ENCODE data around the gene SUPT4H1. TPM values are rescaled to one million over a fixed set of nuclear protein-coding genes. Genes with fewer than 3 reads are reported as not detected.

SUPT4H1 gene
- total and polyA plus RNA-seq, 9 of the 15 experiments (the other 6 are each of a cell fraction or from before 2014, with no cell fraction given) = 62.1 to 320 (median 117) TPM

DNA sequence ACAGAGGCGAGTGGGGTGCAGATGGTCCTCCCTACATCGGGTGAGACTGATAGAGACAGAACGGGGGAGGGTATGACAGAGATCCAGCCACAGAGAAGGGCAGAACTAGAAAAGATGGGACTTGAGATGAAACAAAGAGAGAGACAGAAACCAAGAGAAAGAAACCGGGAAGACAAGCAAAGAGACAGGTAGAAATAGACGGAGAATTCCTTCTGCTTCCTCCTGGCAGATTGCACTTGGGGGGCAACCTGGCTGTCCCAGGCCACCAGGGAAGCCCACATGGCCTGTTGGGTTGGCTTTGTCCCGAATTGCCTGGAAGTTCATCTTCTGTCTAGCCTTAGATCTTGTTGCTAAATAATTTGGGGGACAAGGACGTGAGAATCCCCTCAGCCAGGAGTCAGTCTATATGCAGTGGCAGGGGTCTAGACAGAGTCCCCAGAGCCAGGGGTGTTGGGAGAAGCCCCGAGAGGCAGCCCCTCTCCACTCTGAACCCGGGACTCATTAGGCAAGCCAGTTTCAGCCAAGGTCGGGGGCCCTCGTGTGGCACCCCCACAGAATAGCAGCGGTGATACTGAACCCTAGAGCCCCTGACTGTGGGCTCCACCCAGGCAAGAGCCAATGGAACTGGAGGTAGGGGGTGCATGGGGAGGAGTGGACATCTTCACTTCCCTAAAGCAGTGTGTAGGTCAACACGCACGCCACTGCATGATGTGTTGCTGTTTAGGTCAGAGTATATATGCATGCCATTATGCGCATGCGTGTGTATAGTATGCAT lies 22.8 kb downstream of the SUPT4H1 start (continued):
- TF ChIP-seq RBM22 (IDR thresholded peaks at IDR 0.05; ENCODE audit: low read depth, low read length, poor library complexity, severe bottlenecking) = no peak
- no peak for TF ChIP-seq MCM5 (IDR thresholded peaks at IDR 0.05; ENCODE audit: low read depth)
- peak in 1 of 2 experiments; percentile 72; a peak in 3 of 4 replicates for TF ChIP-seq TRIM24 (IDR thresholded peaks at IDR 0.05)
- peak; percentile 94 for TF ChIP-seq ELF4 (CRISPR knock-in tag; IDR thresholded peaks at IDR 0.05)
- peak; percentile 92 for TF ChIP-seq ILF3 (IDR thresholded peaks at IDR 0.05; ENCODE audit: borderline replicate concordance)
- TF ChIP-seq CBX3 (IDR thresholded peaks at IDR 0.05; ENCODE audit: borderline replicate concordance in 1 of 2, low read length in 2 of 2) = peak in 1 of 2 experiments; percentile 22; a peak in 2 of 3 replicates
- no peak for TF ChIP-seq HNRNPH1 (optimal IDR thresholded peaks at IDR 0.05; ENCODE audit: low read depth, low read length)
- TF ChIP-seq, protein P1, sequence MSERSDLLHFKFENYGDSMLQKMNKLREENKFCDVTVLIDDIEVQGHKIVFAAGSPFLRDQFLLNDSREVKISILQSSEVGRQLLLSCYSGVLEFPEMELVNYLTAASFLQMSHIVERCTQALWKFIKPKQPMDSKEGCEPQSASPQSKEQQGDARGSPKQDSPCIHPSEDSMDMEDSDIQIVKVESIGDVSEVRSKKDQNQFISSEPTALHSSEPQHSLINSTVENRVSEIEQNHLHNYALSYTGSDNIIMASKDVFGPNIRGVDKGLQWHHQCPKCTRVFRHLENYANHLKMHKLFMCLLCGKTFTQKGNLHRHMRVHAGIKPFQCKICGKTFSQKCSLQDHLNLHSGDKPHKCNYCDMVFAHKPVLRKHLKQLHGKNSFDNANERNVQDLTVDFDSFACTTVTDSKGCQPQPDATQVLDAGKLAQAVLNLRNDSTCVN (CRISPR knock-in tag; IDR thresholded peaks at IDR 0.05) = peak; percentile 21
- TF ChIP-seq HDAC1 (IDR thresholded peaks at IDR 0.05) = peak; percentile 20 to 28; a peak in 1 of 4 replicates
- TF ChIP-seq, protein P2, sequence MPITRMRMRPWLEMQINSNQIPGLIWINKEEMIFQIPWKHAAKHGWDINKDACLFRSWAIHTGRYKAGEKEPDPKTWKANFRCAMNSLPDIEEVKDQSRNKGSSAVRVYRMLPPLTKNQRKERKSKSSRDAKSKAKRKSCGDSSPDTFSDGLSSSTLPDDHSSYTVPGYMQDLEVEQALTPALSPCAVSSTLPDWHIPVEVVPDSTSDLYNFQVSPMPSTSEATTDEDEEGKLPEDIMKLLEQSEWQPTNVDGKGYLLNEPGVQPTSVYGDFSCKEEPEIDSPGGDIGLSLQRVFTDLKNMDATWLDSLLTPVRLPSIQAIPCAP (CRISPR knock-in tag; IDR thresholded peaks at IDR 0.05; ENCODE audit: borderline replicate concordance) = 0 out of 2 replicates have a peak, but pooled peaks have one; percentile 48
- no peak; the same call in 1 of the 2 replicates for TF ChIP-seq SMARCE1 (IDR thresholded peaks at IDR 0.05)
- TF ChIP-seq HNRNPL (IDR thresholded peaks at IDR 0.05; ENCODE audit: low read depth, low read length) = peak; percentile 19; the same call in 1 of the 2 replicates
- TF ChIP-seq, protein P3, sequence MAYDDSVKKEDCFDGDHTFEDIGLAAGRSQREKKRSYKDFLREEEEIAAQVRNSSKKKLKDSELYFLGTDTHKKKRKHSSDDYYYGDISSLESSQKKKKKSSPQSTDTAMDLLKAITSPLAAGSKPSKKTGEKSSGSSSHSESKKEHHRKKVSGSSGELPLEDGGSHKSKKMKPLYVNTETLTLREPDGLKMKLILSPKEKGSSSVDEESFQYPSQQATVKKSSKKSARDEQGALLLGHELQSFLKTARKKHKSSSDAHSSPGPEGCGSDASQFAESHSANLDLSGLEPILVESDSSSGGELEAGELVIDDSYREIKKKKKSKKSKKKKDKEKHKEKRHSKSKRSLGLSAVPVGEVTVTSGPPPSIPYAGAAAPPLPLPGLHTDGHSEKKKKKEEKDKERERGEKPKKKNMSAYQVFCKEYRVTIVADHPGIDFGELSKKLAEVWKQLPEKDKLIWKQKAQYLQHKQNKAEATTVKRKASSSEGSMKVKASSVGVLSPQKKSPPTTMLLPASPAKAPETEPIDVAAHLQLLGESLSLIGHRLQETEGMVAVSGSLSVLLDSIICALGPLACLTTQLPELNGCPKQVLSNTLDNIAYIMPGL (CRISPR knock-in tag; IDR thresholded peaks at IDR 0.05) = no peak; the same call in 1 of the 2 replicates
- TF ChIP-seq POLR2AphosphoS5 (IDR thresholded peaks at IDR 0.05; ENCODE audit: control insufficient read depth, insufficient read depth, low read depth, low read length) = peak; percentile 85
- 0 out of 2 replicates have a peak, but pooled peaks have one; percentile 8 for TF ChIP-seq ZNF75A (CRISPR knock-in tag; IDR thresholded peaks at IDR 0.05)
- TF ChIP-seq GTF2F1 (IDR thresholded peaks at IDR 0.05; ENCODE audit: low read depth, low read length) = peak; percentile 75
- TF ChIP-seq, protein P4, sequence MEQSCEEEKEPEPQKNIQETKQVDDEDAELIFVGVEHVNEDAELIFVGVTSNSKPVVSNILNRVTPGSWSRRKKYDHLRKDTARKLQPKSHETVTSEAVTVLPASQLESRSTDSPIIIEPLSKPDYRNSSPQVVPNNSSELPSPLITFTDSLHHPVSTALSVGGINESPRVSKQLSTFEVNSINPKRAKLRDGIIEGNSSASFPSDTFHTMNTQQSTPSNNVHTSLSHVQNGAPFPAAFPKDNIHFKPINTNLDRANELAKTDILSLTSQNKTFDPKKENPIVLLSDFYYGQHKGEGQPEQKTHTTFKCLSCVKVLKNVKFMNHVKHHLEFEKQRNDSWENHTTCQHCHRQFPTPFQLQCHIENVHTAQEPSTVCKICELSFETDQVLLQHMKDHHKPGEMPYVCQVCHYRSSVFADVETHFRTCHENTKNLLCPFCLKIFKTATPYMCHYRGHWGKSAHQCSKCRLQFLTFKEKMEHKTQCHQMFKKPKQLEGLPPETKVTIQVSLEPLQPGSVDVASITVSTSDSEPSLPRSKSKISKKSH (CRISPR knock-in tag; IDR thresholded peaks at IDR 0.05) = 0 out of 2 replicates have a peak, but pooled peaks have one; percentile 83
- TF ChIP-seq TBL1XR1 (IDR thresholded peaks at IDR 0.05; ENCODE audit: low read length in 2 of 2) = peak in 1 of 2 experiments; percentile 10; a peak in 1 of 4 replicates
- TF ChIP-seq ZNF165 (CRISPR knock-in tag; IDR thresholded peaks at IDR 0.05; ENCODE audit: borderline replicate concordance) = no peak
- TF ChIP-seq ZBED1 (IDR thresholded peaks at IDR 0.05) = peak; percentile 92
- TF ChIP-seq POLR2AphosphoS2 (IDR thresholded peaks at IDR 0.05; ENCODE audit: low read length) = peak; percentile 99
